T-helper 1 cell treated with Interleukin-12 subunit alpha and Interleukin-12 subunit beta and Interleukin-4 antibody, amounts not matched to agents 30 μg/mL and 1 μg/mL, for 36 hours (primary cell): ENCODE data around the gene MFAP2.

Experiments used
- H3K27ac Mint-ChIP-seq: one replicate; pipeline ENCODE4 v1.8.0; 2021; ENCODE audit warnings: mild to moderate bottlenecking, mixed read lengths
- H3K27me3 Mint-ChIP-seq: one replicate; pipeline ENCODE4 v1.8.0; 2021; ENCODE audit warnings: low read depth, mixed read lengths
- H3K36me3 Mint-ChIP-seq: one replicate; pipeline ENCODE4 v1.8.0; 2021; ENCODE audit warnings: low read depth, mixed read lengths
- H3K4me1 Mint-ChIP-seq: one replicate; pipeline ENCODE4 v1.8.0; 2021; ENCODE audit warnings: low read depth, mixed read lengths
- H3K4me3 Mint-ChIP-seq: one replicate; pipeline ENCODE4 v1.8.0; 2021; ENCODE audit warnings: mild to moderate bottlenecking, moderate library complexity, mixed read lengths
- H3K9me3 Mint-ChIP-seq: one replicate; pipeline ENCODE4 v1.8.0; 2021; ENCODE audit warnings: mixed read lengths

MFAP2 gene

GRCh38 chr1:16925635-16926490 is 54.6 kb downstream of the MFAP2 start:
- H3K4me1 Mint-ChIP-seq: peaks cover 7% of the 10 kb centered on the region
- no peak overlapping the region for H3K27ac Mint-ChIP-seq
- H3K9me3 Mint-ChIP-seq: no peaks in the 10 kb centered on the region
- no peaks in the 10 kb centered on the region for H3K36me3 Mint-ChIP-seq
- H3K4me3 Mint-ChIP-seq: no peak overlapping the region
- H3K27me3 Mint-ChIP-seq: no peaks in the 10 kb centered on the region

GRCh38 chr1:16924919-16925477 is 55.4 kb downstream of the MFAP2 start:
- Mint-ChIP-seq H3K9me3 (no peaks in the 10 kb centered on the region), H3K4me1 (peaks cover 7% of the 10 kb centered on the region), H3K36me3 (no peaks in the 10 kb centered on the region), H3K27ac (no peak overlapping the region), H3K4me3 (no peak overlapping the region), H3K27me3 (no peaks in the 10 kb centered on the region)
